ENCODE data around the gene STX5.

STX5 gene

DNA sequence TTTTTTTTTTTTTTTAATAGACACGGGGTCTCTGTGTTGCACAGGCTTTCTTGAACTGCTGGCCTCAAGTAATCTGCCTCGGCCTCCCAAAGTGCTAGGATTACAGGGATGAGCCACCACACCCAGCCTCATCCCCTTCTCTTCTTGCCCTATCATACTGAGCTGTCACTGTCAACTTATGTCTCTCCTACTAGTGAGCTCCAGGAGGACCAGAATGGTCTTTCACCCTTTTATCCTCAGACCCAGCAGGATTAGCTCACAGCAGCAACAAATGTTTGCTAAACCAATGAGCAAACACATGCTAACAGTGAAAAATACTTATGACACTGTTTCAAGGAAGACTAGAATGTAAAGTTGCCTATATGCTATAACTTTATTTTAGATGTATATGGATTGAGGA, 20.2 kb downstream of the STX5 start:
- Mint-ChIP-seq H3K27ac (peak overlapping the region; percentile 28), H3K4me1 (ENCODE audit: low read depth) (peaks cover 6% of the 10 kb centered on the region), H3K36me3 (peaks cover 2% of the 10 kb centered on the region), H3K4me3 (no peak overlapping the region), H3K9me3 (ENCODE audit: low read depth) (no peaks in the 10 kb centered on the region), H3K27me3 (no peaks in the 10 kb centered on the region)

DNA sequence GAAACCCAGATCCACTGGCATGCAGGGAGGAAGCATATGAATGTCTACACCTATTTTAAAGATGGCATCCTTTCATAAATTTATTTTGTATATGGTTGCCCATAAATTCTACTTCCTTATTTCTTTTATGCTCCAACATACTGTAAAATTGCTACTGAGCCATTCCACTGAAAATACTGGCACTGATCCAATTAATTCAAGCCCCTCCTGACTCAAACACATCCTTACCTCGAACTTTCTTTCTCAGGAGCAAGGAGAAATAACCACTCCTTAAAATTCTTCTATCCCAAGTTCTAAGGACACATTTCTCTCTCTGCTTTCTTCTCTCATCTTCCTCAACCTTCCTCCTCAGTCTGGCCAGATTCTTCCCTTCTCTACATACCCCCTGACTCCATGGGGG, 21.1 kb downstream of the STX5 start:
- H3K27ac Mint-ChIP-seq, result peak overlapping the region; percentile 80

DNA sequence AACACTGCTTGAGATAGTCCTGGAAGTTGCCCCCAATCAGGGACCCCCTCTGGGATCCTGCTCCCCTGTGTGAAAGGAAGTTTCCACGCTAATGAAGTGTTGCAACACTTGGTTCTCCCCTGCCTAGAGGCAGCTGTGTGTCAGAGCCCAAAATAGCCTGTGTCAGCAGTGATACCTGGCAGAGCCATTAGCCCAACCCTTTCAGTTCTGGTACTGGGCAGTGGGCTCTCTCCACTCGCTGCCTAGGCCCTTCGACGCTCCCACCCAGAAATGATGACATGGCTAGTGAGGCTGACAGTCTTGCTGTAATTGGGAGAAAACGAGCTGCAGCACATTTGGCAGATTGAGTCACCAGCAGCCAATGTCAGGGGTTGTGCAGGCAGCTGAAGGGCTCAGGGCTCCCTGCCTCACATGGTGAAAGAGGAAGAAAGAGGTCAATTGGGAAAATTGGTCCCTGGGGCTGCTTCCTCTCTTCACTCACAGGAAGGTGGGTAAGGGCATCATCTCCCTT, 25.2 kb downstream of the STX5 start:
- Mint-ChIP-seq H3K4me1 (ENCODE audit: low read depth) (peaks cover 33% of the 10 kb centered on the region), H3K27ac (no peak overlapping the region), H3K27me3 (no peaks in the 10 kb centered on the region), H3K4me3 (peak overlapping the region; percentile 99), H3K36me3 (peaks cover 2% of the 10 kb centered on the region), H3K9me3 (ENCODE audit: low read depth) (no peaks in the 10 kb centered on the region)

More for the DNA sequence above, 21.1 kb downstream of the STX5 start:
- Mint-ChIP-seq H3K9me3 (ENCODE audit: low read depth) (no peaks in the 10 kb centered on the region), H3K4me1 (ENCODE audit: low read depth) (peaks cover 13% of the 10 kb centered on the region), H3K36me3 (peaks cover 2% of the 10 kb centered on the region), H3K4me3 (no peak overlapping the region), H3K27me3 (no peaks in the 10 kb centered on the region)

DNA sequence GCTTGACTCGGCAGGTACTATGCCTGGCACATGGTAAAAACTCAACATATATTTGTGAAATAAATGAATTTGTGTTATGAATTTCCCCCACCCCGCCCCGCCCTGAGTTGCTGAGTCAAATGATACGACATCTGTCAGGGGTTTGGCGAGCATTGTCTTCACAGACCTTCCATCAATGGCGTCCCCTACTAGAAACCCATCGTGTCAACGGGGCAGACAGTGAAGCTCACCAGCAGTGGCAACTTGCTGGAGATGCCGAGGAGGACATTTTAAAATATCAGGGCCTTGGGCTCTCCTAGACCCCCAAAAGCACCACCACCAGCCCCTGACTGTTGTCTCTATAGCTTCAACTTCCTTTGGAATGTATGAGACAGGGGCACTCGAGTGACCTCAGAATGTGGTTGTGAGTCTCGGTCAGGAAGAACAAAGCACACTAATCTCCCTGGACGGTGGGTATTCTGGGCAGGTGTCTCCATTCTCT, 25.9 kb downstream of the STX5 start:
- Mint-ChIP-seq H3K27me3 (no peaks in the 10 kb centered on the region), H3K9me3 (ENCODE audit: low read depth) (no peaks in the 10 kb centered on the region), H3K27ac (peak overlapping the region; percentile 99), H3K4me1 (ENCODE audit: low read depth) (peaks cover 31% of the 10 kb centered on the region), H3K36me3 (peaks cover 2% of the 10 kb centered on the region), H3K4me3 (peak overlapping the region; percentile 99)

DNA sequence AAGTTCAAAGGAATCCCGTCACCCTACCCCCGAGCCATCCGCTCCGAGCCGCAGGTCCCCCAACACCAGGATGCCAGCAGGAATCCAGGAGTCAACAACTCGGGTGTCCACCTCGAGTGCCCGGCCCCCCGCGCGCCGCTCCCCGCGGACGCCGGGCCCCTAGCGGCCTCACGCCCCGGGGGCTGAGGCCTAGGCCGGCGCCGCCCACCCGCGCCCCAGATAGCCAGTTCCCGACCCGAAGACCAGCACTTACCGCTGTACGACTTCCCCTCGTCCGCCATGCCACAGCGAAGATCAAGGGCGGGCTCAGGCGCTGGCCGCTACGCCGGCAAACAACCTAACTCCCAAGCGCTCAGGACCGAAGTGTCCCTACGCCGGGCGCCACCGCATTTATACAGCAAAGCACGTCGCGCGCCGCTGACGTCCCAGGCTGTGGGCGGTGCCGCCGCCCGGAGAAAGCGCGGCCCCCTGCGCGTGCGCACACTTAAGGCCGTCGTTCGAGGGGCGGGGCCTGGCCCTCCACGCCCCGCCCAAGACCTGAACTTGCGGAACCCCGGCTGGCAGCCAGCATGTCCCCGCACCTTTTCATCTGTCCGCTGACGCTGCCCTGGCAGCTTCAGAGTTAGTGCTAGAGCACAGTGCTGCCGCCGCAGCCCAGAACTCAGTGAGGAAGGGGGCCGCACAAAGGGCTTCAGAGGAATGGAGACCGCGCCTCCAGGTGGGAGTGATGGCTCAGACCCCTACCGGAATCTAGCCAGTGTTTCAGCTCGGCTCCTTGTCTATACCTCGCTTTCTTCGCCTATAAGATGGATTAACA, 26.6 kb downstream of the STX5 start, which contains the start of gene NXF1:
TSS of gene NXF1 (minus strand) at position 365 of the 817 bp plus-strand sequence. CDS start at position 281, 84 bp downstream.
- H3K4me3 Mint-ChIP-seq, result peak within 1 kb of the TSS; percentile 99
- H3K36me3 Mint-ChIP-seq, result peaks cover 2% of the 10 kb centered on the region
- peak within 1 kb of the TSS; percentile 99 for H3K27ac Mint-ChIP-seq
- H3K4me1 Mint-ChIP-seq (ENCODE audit: low read depth), result peaks cover 29% of the 10 kb centered on the region
- no peaks in the 10 kb centered on the region for H3K9me3 Mint-ChIP-seq (ENCODE audit: low read depth)
- no peaks in the 10 kb centered on the region for H3K27me3 Mint-ChIP-seq

DNA sequence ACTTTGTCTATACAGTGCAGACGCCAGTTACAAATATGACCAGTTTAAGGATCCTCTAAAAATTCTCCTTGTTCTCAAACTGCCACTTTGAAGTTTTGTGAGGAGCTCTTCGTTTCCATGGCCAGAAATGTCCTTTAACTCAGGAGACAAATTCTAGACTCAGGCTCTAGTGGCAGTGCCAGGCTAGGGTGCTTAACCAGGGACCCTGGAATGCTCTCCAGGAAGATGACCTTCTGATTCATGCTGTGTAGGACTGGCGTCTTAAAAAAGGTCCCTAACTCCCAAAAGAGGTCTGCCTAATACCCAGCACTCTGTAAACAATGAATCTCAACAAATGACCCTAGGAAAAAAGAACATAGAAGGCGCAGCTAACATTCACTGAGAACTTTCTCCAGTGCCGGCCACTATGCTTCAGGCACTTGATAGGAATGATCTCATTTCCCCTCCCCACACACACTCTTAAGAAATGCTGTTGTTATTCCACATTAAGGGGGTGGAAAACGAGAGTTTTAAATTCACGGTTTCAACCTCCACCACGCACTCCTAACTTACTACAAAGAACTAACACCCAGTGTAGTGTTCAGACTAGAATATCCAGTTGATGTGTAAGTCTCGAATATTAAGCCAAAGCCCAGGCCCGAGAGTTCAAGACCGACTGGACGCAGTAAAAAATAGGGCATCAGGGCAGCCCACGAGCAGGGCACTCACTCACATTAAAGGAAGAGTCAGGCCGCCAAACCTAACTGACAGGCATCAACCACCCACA, 27.4 kb downstream of the STX5 start:
- H3K27ac Mint-ChIP-seq, result peak overlapping the region; percentile 98
- H3K36me3 Mint-ChIP-seq, result peaks cover 2% of the 10 kb centered on the region
- H3K9me3 Mint-ChIP-seq (ENCODE audit: low read depth), result no peaks in the 10 kb centered on the region
- H3K27me3 Mint-ChIP-seq, result no peaks in the 10 kb centered on the region
- H3K4me3 Mint-ChIP-seq, result peak overlapping the region; percentile 99
- peaks cover 29% of the 10 kb centered on the region for H3K4me1 Mint-ChIP-seq (ENCODE audit: low read depth)

DNA sequence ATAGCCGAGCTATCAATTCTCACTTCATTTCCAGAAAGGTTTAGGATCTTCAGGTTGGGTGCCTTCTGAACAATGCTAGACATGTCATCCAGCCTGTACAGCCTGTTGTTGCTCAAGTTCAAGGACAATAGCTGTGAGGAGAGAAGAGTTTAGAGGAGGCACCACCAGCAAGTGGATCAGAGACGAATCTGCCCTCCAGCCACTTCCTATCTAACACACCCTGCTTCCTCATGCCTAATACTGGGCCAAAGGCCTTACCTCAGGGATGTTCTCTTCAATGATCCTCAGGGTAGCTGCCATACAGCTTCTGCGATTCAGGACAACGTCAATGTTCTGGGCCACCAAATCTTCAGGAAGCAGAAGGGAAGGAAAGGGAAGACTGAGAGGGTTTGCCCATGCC, 30.8 kb downstream of the STX5 start:
- Mint-ChIP-seq H3K4me3 (no peak overlapping the region), H3K4me1 (ENCODE audit: low read depth) (peaks cover 24% of the 10 kb centered on the region), H3K9me3 (ENCODE audit: low read depth) (no peaks in the 10 kb centered on the region), H3K36me3 (no peaks in the 10 kb centered on the region), H3K27ac (peak overlapping the region; percentile 46), H3K27me3 (no peaks in the 10 kb centered on the region)

DNA sequence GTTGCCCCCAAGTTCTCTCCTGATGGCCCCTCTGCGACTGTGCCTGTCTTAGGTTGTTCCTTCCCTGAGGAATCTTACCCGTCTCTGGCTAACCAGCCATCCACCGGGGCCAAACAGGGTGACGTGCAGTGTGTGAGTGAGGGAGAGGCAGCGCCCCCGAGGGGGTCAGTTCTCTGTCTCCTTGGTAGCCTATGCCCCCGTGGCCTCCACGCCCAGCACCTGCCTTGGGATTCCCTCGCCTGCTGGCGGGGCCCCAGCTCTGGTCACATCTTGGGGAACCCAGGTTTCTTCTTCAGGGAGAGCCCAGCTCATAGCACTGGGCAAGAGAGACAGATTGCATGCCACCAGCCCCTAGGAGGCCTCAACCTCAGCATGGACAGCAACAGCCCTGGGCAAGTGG, 32.4 kb downstream of the STX5 start:
- Mint-ChIP-seq H3K36me3 (peaks cover 2% of the 10 kb centered on the region), H3K27ac (no peak overlapping the region), H3K9me3 (ENCODE audit: low read depth) (no peaks in the 10 kb centered on the region)

DNA sequence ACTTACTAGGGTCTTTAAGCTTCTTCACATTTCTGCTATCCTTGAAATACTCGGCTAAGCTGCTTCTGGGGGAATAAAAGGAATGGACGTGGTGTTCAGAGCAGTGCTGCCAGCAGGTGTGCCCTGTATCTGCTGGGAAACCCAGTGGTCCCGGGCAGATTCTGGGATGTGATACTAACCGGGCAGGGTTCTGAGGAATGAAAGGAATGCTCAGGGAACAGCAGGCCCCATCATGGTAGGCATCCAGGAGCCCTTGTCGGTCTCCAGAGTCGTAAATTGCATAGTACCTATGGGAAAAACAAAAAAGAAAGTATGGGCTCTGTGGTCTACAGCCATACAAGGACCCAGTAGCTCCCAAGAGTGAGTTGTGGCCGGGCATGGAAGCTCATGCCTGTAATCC, 35.6 kb downstream of the STX5 start:
- Mint-ChIP-seq H3K36me3 (peaks cover 5% of the 10 kb centered on the region), H3K4me3 (no peak overlapping the region)

More for the DNA sequence above, 32.4 kb downstream of the STX5 start:
- Mint-ChIP-seq H3K27me3 (no peaks in the 10 kb centered on the region), H3K4me3 (no peak overlapping the region), H3K4me1 (ENCODE audit: low read depth) (peaks cover 21% of the 10 kb centered on the region)

DNA sequence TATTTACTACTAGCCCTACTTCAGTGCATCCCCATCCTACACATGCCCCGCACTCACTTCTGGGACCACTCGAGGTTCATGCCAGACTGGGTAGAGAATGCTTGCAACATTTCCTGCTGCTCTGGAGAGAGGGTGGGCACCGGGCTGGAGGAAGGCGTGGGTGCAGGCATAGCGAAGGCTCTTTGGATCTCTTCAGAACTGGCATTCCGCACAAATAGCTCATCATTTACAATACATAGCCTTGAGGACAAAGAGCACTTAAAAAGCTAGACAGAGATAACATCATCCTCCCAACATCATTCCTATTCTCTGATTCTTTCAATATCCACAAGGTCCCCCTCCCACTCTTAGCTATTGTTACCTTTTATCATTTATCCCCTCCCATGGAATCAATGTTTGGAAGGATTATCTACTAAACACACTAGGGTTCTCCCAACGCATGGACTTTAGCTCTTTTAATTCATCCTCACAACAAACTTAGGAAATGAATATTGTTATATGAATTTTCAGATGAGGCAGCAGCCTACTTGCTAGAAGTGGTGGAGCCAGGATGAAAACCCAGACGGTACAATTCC, 37.6 kb downstream of the STX5 start:
- H3K27ac Mint-ChIP-seq, result peak overlapping the region; percentile 78
- no peak overlapping the region for H3K4me3 Mint-ChIP-seq
- no peaks in the 10 kb centered on the region for H3K27me3 Mint-ChIP-seq
- H3K4me1 Mint-ChIP-seq (ENCODE audit: low read depth), result peaks cover 32% of the 10 kb centered on the region
- no peaks in the 10 kb centered on the region for H3K9me3 Mint-ChIP-seq (ENCODE audit: low read depth)
- peaks cover 7% of the 10 kb centered on the region for H3K36me3 Mint-ChIP-seq

More for the DNA sequence above, 35.6 kb downstream of the STX5 start:
- Mint-ChIP-seq H3K27ac (no peak overlapping the region), H3K4me1 (ENCODE audit: low read depth) (peaks cover 16% of the 10 kb centered on the region), H3K27me3 (no peaks in the 10 kb centered on the region), H3K9me3 (ENCODE audit: low read depth) (no peaks in the 10 kb centered on the region)

DNA sequence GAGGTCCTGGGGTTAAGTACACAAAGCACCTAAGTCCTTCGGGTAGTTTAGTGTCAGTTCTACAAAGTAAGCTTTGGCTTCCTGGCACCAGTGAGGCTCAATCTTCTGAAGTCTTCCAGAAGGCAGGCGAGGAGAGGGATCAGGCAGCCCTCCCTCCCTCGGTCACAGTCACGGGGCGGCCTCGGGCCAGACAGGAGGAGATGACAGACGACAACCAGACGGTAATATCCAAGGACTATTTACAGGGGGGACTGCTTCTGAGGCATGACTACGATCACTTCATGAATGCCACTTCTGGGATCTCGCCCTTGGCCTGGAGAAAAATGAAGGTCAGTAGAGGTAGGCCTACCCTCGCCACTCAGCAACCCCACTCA, 39.7 kb downstream of the STX5 start:
- H3K27ac Mint-ChIP-seq, result peak overlapping the region; percentile 90
- H3K9me3 Mint-ChIP-seq (ENCODE audit: low read depth), result no peaks in the 10 kb centered on the region
- H3K4me1 Mint-ChIP-seq (ENCODE audit: low read depth), result peaks cover 45% of the 10 kb centered on the region
- peaks cover 8% of the 10 kb centered on the region for H3K36me3 Mint-ChIP-seq
- H3K4me3 Mint-ChIP-seq, result peak overlapping the region; percentile 89
- H3K27me3 Mint-ChIP-seq, result no peaks in the 10 kb centered on the region

DNA sequence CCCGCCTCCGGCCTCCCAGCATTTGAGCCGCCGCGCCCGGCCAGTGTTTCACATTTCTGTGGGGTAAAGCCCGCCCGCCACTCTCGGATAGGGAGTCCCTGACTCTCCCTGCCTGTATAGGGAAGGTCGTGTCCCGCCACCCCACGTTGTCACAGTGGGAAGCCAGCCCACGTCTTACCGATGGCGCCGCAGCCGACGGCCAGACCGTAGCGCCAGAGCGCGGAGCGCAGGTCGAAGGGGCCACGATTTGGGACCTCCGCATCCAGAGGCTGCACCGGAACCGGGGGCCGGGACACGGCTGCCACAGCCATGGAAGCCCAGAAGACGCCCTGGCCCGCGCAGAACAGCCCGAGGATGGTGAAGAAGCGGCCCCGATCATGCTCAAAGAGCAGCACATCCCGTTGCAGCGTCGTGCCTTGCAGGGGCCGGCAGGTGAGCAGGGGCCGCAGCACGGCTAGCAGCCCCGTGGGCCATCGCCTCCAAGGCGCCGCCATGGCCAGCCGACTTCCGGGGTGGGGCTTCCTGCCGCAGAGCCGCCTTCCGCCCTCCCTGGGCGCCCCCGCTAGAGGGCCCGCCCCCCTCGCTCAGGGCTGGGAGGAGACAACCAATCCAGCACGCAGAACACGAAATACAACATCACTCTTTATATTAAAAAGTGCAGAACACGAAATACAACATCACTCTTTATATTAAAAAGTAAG, 40.2 kb downstream of the STX5 start, which contains the start of gene TMEM223:
TSS of gene TMEM223 (minus strand) at position 506 of the 701 bp plus-strand sequence. CDS start at position 494, 12 bp downstream.
- H3K4me1 Mint-ChIP-seq (ENCODE audit: low read depth), result peaks cover 45% of the 10 kb centered on the region
- no peaks in the 10 kb centered on the region for H3K27me3 Mint-ChIP-seq
- peak within 1 kb of the TSS; percentile 89 for H3K4me3 Mint-ChIP-seq
- no peaks in the 10 kb centered on the region for H3K9me3 Mint-ChIP-seq (ENCODE audit: low read depth)
- H3K27ac Mint-ChIP-seq, result peak within 1 kb of the TSS; percentile 90
- peaks cover 8% of the 10 kb centered on the region for H3K36me3 Mint-ChIP-seq

DNA sequence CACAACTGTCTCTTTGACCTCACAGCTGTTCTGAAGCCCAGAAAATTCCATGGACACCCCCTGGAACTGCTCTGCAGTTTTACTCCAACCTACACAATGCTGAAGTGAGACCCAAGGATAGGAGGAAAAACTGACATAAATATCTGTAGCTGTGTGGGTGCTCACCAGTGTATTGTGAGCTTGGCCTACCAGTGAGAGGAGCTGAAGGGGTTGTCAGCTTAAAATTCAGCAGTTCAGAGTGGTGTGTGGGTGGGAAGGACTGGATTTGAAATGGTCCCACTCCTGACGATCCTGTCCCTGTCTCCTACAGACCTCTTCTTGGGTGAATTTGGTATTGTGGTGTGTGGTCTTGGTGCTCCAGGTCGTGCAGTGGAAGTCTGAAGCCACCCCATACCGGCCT, 42.3 kb downstream of the STX5 start:
- Mint-ChIP-seq H3K36me3 (peaks cover 7% of the 10 kb centered on the region), H3K27ac (peak overlapping the region; percentile 88), H3K9me3 (ENCODE audit: low read depth) (no peaks in the 10 kb centered on the region), H3K27me3 (no peaks in the 10 kb centered on the region), H3K4me3 (peak overlapping the region; percentile 89), H3K4me1 (ENCODE audit: low read depth) (peaks cover 51% of the 10 kb centered on the region)

DNA sequence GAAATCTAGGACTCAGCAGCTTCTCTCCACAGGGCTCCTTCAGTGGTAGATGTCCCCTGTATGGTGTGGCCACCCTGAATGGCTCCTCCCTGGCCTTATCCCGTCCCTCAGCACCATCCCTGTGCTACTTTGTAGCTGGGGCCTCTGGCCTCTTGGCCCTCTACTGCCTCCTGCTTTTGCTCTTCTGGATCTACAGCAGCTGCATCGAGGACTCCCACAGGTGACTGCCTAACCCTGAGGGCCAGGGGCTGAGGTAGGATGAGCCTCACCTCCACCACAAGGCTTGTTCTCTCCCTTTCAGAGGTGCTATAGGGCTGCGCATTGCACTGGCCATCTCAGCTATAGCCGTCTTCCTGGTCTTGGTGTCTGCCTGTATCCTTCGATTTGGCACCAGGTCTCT, 42.9 kb downstream of the STX5 start:
- H3K27me3 Mint-ChIP-seq, result no peaks in the 10 kb centered on the region
- peaks cover 47% of the 10 kb centered on the region for H3K4me1 Mint-ChIP-seq (ENCODE audit: low read depth)
- H3K9me3 Mint-ChIP-seq (ENCODE audit: low read depth), result no peaks in the 10 kb centered on the region
- peak overlapping the region; percentile 88 for H3K27ac Mint-ChIP-seq
- H3K36me3 Mint-ChIP-seq, result peaks cover 3% of the 10 kb centered on the region
- H3K4me3 Mint-ChIP-seq, result peak overlapping the region; percentile 89

Data from activated naive CD8-positive, alpha-beta T cell (primary cell).